Measurements from ENCODE around the gene TMPRSS3.

Gene TMPRSS3

DNA sequence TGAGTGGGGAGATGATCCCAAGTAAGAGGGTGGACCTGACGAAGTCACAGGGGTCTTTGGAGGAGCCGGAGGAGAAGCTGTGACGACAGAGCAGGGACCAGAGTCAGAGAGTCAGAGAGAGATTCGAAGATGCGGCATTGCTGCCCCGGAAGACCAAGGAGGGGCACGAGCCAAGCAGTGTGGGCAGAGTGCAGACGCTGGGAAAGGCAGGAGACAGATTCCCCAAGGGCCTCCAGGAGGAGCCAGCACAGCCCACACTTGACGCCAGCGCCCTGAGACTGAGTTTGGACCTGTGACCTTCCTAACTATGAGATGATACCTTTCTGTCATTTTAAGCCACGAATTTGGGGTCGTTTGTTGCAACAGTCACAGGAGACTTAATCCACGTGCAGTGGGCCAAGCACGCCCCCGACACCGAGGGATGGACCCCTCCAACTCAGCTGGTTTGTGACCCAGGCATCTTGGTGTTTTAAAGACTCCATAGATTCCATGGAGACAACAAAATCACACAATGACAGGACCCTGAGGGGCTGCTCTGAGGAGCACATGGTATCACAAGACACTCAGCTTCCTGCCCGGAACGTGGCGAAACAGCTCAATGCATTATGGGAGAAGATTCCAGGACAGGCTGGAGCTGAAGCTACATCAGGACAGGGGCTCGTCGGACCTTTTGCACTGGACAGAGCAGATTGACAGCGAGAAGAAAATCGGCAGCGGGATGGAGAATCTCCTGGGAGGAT, 18.5 kb downstream of the TMPRSS3 start:
- DNase-seq (ENCODE audit: insufficient read length, low spot score), result no peak
- FAIRE-seq, result no peak
- TF ChIP-seq POLR2A (IDR thresholded peaks at IDR 0.05; ENCODE audit: low read depth, low read length) (0 out of 2 replicates have a peak, but pooled peaks have one; percentile 12), POLR2AphosphoS5 (IDR thresholded peaks at IDR 0.05; ENCODE audit: low read depth, low read length) (peak; percentile 28; the same call in 1 of the 2 replicates), POU2F2 (IDR thresholded peaks at IDR 0.05; ENCODE audit: low read depth, low read length) (no peak)

DNA sequence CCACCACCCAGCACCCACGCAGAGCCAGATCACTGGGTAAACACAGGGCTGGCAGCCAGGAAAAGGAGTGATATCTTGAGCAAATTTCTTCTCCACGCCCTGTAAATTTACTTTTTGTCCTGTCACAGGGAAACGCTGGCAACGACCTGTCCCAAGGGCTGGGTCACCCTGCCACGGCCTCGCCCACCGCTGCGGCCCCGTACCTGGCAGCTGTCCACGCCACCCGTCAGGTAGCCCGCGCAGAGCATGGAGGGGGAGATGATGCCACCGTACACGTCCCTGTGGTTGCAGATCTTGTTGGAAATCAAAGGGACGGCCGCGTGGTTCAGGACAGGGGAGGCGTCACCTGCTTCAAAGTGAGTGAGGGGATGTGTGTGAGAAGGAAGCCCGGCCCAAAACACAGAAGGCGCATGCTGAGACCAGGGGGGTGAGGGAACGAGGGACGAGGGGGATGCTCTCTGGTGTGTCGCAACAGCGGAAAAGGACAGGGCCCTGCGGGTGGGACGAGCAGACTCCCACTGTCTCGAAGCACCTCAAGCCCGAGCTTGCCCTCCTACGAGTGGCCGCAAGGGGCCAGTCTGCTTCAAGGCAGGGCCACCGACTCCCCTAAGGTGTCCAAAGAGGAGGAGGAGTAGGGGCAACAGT, 19.4 kb downstream of the TMPRSS3 start:
- TF ChIP-seq POLR2AphosphoS5 (IDR thresholded peaks at IDR 0.05; ENCODE audit: low read depth, low read length), result no peak
- TF ChIP-seq TAF1 (IDR thresholded peaks at IDR 0.05; ENCODE audit: low read depth, low read length), result no peak
- TF ChIP-seq SPI1 (IDR thresholded peaks at IDR 0.05; ENCODE audit: low read depth, low read length), result no peak
- TF ChIP-seq POU2F2 (IDR thresholded peaks at IDR 0.05; ENCODE audit: low read depth, low read length), result no peak
- TF ChIP-seq PAX5 (IDR thresholded peaks at IDR 0.05; ENCODE audit: insufficient read depth, low read length, severe bottlenecking), result no peak
- TF ChIP-seq POLR2A (IDR thresholded peaks at IDR 0.05; ENCODE audit: low read depth, low read length), result no peak
- DNase-seq (ENCODE audit: insufficient read length, low spot score) (no peak), FAIRE-seq (no peak)

DNA sequence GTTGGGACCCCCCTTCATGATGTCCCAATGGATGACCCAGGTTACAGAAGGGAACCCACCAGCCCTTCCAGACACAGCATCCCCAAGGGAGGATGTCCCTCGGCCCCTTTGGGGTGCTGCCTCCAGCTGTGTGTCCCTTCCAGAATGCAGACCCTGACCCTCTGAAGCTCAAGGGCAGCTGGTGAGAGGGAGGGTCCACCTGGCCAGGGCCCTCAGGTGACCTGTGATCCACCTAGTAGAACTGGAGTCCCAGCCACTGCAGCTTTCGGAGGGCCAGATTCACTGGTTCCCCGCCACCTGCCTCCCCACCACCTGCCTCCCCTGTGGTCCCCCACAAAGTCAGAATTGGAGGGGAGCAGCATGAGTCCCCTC, 19.9 kb downstream of the TMPRSS3 start:
- DNase-seq (ENCODE audit: insufficient read length, low spot score), result no peak
- 0 out of 2 replicates have a peak, but pooled peaks have one; percentile 21 for TF ChIP-seq POLR2AphosphoS5 (IDR thresholded peaks at IDR 0.05; ENCODE audit: low read depth, low read length)
- no peak for TF ChIP-seq PAX5 (IDR thresholded peaks at IDR 0.05; ENCODE audit: insufficient read depth, low read length, severe bottlenecking)
- no peak for FAIRE-seq

DNA sequence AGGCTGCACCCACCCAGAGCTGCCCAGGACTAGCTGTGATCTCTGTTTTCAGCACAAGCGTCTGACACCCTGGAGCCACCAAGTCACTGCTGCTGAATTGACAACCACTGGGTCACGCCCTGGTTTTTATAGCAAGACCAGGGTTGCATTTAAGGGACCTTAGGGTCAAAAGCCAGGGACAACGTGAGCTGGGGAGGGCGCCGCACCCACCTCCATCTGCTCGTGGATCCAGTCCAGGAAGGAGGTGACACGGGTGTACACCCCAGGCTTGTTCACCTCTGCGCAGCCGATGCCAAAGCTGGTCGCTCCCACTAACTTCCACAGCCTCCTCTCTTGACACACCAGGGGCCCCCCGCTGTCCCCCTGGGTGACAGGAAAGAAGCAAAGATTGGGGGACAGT, 20.3 kb downstream of the TMPRSS3 start:
- FAIRE-seq, result no peak
- no peak for TF ChIP-seq PAX5 (IDR thresholded peaks at IDR 0.05; ENCODE audit: insufficient read depth, low read length, severe bottlenecking)
- TF ChIP-seq POU2F2 (IDR thresholded peaks at IDR 0.05; ENCODE audit: low read depth, low read length), result no peak
- TF ChIP-seq POLR2AphosphoS5 (IDR thresholded peaks at IDR 0.05; ENCODE audit: low read depth, low read length), result no peak
- no peak for TF ChIP-seq SPI1 (IDR thresholded peaks at IDR 0.05; ENCODE audit: low read depth, low read length)
- TF ChIP-seq TAF1 (IDR thresholded peaks at IDR 0.05; ENCODE audit: low read depth, low read length), result no peak
- no peak for TF ChIP-seq POLR2A (IDR thresholded peaks at IDR 0.05; ENCODE audit: low read depth, low read length)
- no peak for DNase-seq (ENCODE audit: insufficient read length, low spot score)

DNA sequence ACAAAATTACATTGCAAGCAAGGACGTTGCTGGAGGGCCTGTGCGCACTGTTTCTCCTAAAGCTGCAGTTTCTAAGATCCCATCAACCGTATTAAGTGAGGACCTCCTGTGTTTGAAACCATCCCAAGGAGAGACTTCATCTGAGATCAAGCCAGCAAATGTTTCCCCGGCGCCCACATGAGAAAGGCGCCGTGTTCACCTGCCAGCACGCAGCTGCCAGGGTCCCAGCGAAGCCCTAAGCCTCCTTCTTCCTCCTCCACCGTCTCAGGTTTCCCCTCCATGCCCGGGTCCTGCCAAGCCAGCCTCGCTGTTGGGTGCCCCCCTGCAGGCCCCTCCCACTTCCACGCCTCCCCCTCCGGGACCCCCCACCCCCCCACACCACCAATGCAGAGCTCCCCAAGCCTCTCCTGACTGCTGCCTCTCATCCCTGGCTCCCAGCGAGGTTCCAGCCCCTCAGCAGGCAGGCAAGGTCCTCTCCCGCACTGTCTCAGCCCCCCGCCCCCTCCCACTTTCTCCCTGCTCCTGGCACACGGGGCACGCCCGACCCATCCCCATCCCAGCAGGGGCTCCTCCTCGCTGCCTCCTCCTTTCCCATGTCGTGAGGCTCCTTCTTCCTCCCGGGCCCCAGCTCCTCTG, 20.9 kb downstream of the TMPRSS3 start:
- DNase-seq (ENCODE audit: insufficient read length, low spot score), result no peak
- TF ChIP-seq POLR2AphosphoS5 (IDR thresholded peaks at IDR 0.05; ENCODE audit: low read depth, low read length), result no peak
- no peak for TF ChIP-seq PAX5 (IDR thresholded peaks at IDR 0.05; ENCODE audit: insufficient read depth, low read length, severe bottlenecking)
- TF ChIP-seq POLR2A (IDR thresholded peaks at IDR 0.05; ENCODE audit: low read depth, low read length), result no peak
- no peak for TF ChIP-seq SPI1 (IDR thresholded peaks at IDR 0.05; ENCODE audit: low read depth, low read length)
- TF ChIP-seq TAF1 (IDR thresholded peaks at IDR 0.05; ENCODE audit: low read depth, low read length), result no peak
- no peak for TF ChIP-seq POU2F2 (IDR thresholded peaks at IDR 0.05; ENCODE audit: low read depth, low read length)
- FAIRE-seq, result no peak

DNA sequence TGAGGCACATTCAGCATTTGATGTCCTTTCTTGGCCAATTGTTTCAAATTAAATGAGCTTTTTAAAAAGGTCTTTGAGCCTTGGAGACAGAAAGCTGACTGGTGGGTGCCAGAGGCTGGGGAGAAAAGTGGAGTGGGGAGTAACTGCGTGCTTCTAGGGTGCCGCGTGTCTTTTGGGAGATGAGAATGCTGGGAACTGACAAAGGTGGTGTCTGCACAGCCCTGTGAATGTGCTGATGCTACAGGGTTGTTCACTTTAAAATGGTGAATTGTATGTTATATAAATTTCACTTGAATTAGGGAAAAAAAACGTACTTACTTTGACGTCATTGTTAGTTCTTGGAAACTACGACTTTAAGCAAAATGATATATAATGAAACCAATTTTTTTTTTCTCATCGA, 21.4 kb downstream of the TMPRSS3 start:
- DNase-seq (ENCODE audit: insufficient read length, low spot score), result no peak
- TF ChIP-seq POLR2A (IDR thresholded peaks at IDR 0.05; ENCODE audit: low read depth, low read length) (no peak), SPI1 (IDR thresholded peaks at IDR 0.05; ENCODE audit: low read depth, low read length) (no peak), POLR2AphosphoS5 (IDR thresholded peaks at IDR 0.05; ENCODE audit: low read depth, low read length) (no peak), TAF1 (IDR thresholded peaks at IDR 0.05; ENCODE audit: low read depth, low read length) (no peak), POU2F2 (IDR thresholded peaks at IDR 0.05; ENCODE audit: low read depth, low read length) (no peak), PAX5 (IDR thresholded peaks at IDR 0.05; ENCODE audit: insufficient read depth, low read length, severe bottlenecking) (no peak)
- no peak for FAIRE-seq

DNA sequence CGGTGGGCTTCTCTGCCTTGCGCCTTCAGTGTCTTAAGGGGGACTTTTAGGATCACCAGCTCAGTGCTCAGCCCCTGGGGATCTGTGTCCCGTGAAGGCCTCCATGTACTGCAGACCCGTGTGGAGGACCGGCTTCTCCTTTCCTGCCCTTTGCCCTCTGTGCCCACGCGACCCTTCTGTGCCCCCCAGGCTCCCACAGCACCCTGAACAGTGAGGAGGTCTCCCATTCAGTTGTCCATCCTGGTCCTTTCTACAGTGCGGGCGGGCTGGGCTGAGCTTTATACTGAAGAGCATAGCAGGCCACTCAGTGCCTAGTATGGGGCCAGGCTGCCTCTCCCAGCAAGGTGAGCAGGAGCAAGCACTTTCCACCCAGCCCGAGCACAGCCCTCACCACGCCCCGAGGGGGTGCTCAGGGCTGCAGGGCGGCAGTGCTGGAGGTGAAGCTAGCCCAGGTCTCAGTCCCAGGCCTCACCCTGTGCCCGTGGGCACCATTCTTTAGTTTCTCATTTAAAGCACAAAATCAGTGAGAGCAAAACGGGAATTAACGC, 21.9 kb downstream of the TMPRSS3 start:
- TF ChIP-seq PAX5 (IDR thresholded peaks at IDR 0.05; ENCODE audit: insufficient read depth, low read length, severe bottlenecking) (no peak), POLR2AphosphoS5 (IDR thresholded peaks at IDR 0.05; ENCODE audit: low read depth, low read length) (no peak), POU2F2 (IDR thresholded peaks at IDR 0.05; ENCODE audit: low read depth, low read length) (no peak), POLR2A (IDR thresholded peaks at IDR 0.05; ENCODE audit: low read depth, low read length) (no peak), TAF1 (IDR thresholded peaks at IDR 0.05; ENCODE audit: low read depth, low read length) (no peak), SPI1 (IDR thresholded peaks at IDR 0.05; ENCODE audit: low read depth, low read length) (no peak)

DNA sequence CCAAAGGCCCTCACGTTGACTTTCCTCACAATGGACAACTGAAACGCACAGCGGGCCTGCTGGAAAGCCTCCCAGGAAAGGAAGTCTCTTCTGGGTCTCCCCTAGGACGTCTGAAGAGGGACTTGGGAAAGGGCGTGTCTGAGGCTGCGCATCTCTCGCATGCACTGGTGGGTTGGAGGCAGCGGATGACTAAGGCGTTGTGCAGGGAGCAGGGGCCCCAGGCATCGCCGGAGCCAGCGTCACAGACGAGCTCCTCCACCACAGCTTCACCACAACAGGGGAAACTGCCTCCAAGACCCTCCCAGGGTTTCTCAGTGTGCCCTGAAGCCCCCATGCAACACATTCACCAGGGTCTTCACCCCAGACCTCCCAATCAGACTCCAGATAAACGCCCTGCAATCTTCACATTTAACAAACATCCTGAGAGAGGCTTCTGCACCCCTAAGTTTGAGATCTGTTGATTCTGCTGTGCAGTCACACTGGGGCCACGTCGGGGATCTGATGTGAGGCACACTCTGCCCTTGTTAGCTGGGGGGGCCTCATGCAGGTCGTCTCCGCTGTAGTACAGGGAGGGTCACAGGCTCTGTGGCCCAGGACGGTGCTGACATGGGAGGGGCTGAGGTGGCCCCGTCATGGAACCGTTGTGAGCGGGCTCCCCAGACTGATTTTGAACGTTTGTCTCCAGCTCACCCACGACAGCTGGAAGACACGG, 22.5 kb downstream of the TMPRSS3 start:
- TF ChIP-seq TAF1 (IDR thresholded peaks at IDR 0.05; ENCODE audit: low read depth, low read length), result no peak
- TF ChIP-seq POLR2A (IDR thresholded peaks at IDR 0.05; ENCODE audit: low read depth, low read length), result peak; percentile 49; the same call in 1 of the 2 replicates
- TF ChIP-seq SPI1 (IDR thresholded peaks at IDR 0.05; ENCODE audit: low read depth, low read length), result no peak
- no peak for TF ChIP-seq PAX5 (IDR thresholded peaks at IDR 0.05; ENCODE audit: insufficient read depth, low read length, severe bottlenecking)
- TF ChIP-seq POLR2AphosphoS5 (IDR thresholded peaks at IDR 0.05; ENCODE audit: low read depth, low read length), result peak; percentile 50
- no peak for TF ChIP-seq POU2F2 (IDR thresholded peaks at IDR 0.05; ENCODE audit: low read depth, low read length)
- no peak for FAIRE-seq
- DNase-seq (ENCODE audit: insufficient read length, low spot score), result no peak

More for the DNA sequence above, 21.9 kb downstream of the TMPRSS3 start:
- DNase-seq (ENCODE audit: insufficient read length, low spot score) (no peak), FAIRE-seq (no peak)
